ENCODE data around the gene PGBD5.
A peak's percentile ranks its signal among the peaks of the same experiment; 100 is the strongest.

PGBD5 gene

DNA sequence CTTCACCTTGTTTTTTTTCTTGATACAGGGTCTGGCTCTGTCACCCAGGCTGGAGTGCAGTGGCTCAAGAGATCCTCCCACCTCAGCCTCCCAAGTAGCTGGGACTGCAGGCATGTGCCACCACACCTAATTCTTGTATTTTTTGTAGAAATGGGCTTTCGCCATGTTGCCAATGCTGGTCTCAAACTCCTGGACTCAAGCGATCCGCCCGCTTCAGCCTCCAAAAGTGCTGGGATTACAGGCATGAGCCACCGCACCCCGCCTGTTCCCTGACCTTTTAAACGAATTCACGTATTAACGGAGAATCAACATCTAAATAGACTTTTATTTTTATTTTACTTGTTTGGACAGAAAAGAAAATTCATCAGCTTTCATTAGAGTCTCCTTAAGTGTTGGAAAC lies 104.8 kb downstream of the PGBD5 start:
- no peak for DNase-seq

DNA sequence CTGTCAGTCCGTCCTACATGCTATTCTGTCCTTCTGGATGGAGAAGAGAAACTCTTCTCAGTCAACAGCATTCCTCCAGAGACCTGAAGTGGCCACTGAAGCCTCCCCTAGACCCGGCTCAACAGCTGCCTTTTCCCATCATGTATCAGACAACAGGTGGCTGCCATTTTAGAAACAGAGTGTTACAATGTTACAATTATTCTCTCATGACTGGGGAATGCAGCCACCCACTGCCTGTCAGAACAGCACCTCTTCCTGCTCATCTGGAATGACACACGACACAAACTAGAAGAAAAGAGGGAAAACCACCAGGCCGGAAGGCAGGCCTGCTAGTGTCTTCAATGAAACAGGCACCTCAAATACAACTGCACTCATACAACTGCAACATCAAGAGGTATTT lies 105.3 kb downstream of the PGBD5 start:
- DNase-seq, result no peak

GRCh38 chr1:230319014-230319747 lies 107.0 kb downstream of the PGBD5 start:
- no peak for DNase-seq

GRCh38 chr1:230317823-230318819 lies 108.0 kb downstream of the PGBD5 start:
- no peak for DNase-seq

DNA sequence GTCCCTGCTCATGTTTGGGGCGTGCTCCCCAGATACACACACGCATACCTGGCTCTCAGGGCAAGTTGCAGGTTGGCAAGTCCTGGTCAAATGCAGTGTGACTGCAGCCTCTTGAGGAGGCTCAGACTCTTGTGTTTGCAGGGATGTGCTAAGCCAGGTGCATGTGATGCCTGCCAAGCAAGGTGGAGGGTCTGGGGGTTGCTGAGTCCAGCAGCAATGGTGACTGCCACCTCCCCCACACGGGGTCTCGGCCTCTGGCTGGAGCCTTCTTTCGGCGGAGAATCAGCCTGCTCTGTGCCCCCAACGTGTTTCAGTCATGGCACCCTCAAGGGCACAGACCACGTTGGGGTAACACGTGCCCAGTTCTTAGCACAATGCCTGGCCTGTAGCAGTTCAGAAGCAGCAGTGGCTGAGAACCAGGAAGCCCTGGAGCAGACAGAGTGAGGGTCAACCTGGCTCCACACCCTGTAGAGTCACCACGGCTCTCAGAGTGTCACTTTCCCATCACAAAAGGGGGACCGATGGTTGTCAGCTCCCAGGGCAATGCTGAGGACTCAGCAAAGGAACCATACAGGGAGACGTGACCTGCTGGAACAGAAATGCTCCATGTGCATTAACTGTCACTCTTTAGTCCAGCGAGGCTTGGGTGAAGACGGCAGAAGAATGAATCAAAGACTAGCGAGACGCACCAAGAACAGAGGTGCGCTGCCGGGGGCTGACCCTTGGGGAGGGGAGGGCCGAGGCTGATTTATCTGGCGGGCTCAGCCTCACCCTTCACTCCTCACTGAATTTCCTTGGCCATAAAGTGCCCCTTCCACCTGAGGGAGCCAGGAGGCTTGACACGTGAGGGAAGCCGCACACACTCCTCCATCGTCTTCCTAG lies 109.0 kb downstream of the PGBD5 start:
- no peak for DNase-seq

DNA sequence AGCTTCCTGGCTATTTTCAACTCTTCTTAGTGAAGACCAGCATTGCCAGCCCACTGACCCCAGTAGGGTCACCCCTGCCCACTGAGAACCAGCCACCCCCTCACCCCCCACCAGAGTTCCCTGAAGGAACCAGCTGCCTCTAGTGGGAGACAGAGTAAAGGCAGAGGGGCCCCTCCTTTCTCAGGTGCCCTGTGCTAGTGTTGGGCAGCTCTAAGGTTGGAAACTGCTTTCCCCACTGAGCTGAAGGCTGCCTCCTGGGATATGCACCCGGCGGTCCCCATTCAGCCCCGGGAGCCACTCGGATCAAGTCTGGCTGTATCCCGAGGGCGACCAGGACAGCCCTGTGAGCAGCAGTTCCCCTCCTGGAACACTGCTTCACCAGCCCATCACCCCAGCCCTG lies 111.0 kb downstream of the PGBD5 start:
- DNase-seq, result no peak

- DNase-seq, result no peak
These were observed 112.0 kb downstream of the PGBD5 start for GRCh38 chr1:230314142-230314470.

DNA sequence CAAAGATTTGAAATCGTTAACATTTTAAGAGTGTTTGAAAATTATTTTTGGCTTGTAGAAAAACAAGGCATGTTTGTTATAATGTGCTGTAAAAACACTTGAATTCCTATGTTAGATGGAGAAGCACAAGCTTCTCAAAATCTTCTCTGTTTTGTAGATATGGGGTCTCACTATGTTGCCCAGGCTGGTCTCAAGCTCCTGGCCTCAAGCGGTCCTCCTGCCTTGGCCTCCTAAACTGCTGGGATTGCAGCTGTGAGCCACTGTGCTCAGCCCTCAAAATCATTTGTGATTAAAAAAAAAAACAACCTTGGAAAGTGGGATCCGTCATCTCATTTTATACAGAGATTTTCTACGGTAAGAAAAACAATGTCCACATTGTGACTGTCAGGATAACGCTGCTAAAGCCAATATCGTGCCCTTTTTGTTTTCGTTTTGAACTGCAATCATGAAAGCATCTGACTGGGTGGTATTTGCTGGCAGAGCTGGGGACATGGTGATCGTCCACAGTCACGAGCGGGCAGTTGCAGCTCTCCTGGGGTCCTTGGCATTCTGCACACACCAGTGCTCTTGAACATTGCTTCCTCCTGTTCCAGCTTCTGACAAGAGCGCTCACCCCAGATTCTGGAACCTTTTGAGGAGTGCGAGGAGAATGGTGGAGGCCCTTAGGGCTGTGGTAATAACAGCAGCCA lies 112.5 kb downstream of the PGBD5 start:
- DNase-seq, result no peak

- DNase-seq, result no peak
These were observed 113.5 kb downstream of the PGBD5 start for GRCh38 chr1:230312676-230313075.

- peak; percentile 32 for DNase-seq
These were observed 115.6 kb downstream of the PGBD5 start for GRCh38 chr1:230310381-230311163.

DNA sequence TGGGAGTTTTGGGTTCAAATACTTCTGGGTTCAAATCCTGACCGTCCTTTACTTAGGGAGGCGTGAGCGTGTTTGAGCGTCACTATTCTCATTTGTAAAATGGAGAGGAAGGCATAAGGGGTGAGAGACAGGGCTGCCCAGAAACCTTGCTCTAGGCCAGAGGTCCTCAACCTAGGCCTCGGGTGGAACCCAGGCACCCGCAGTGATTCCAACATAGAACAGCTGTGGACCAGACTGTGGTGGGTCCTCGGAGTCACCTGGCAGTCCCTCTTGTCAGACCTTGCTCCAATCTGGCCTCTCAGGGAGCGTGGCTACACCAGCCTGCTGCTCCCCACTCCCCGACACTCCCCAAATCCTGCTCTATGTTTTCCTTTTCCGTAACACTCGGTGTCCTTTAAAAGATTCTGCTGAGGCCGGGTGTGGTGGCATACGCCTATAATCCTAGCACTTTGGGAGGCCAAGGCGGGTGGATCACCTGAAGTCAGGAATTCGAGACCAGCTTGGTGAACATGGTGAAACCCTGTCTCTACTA lies 116.4 kb downstream of the PGBD5 start:
- no peak for DNase-seq

GRCh38 chr1:230308821-230309220 lies 117.3 kb downstream of the PGBD5 start:
- DNase-seq, result no peak

GRCh38 chr1:230308039-230308438 lies 118.1 kb downstream of the PGBD5 start:
- no peak for DNase-seq

DNA sequence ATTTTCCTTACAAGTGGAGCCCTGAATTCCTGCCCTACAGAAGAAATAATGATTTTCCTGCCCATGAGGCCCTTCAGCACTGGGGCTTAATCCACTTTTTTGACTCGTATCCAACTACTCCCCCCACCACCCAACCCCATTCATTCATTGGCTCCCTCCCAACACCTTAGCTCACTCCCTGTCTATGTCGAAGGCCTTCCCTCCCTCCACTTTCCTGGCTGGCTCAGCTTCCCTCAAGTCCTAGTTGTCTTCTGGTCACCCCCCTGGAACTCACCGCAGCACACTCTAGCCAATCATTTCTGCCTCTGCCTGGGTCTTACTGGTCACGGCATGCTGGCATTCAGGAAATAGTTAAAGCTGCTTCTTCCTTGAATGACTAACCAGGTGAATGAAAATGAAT lies 118.9 kb downstream of the PGBD5 start:
- no peak for DNase-seq

DNA sequence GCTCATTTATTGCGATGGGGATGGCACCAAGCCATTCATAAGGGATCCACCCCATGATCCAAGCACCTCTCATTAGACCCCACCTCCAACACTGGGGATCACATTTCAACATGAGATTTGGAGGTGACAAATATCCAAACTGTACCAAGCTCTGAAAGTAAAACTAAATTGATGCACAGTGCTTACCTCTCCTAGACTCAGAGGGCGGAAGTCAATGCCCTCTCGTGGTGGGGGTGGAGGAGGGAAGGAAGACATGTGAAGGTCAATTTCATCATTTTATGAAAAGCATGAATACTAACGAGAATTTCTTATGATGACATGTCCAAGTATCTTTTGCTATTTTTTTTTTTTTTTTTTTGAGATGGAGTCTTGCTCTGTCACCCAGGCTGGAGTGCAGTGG lies 120.0 kb downstream of the PGBD5 start:
- DNase-seq, result no peak

GRCh38 chr1:230303822-230304221 lies 122.3 kb downstream of the PGBD5 start:
- no peak for DNase-seq

GRCh38 chr1:230303069-230303468 lies 123.1 kb downstream of the PGBD5 start:
- no peak for DNase-seq

- DNase-seq, result no peak
These were observed 124.3 kb downstream of the PGBD5 start for GRCh38 chr1:230301822-230302221.

DNA sequence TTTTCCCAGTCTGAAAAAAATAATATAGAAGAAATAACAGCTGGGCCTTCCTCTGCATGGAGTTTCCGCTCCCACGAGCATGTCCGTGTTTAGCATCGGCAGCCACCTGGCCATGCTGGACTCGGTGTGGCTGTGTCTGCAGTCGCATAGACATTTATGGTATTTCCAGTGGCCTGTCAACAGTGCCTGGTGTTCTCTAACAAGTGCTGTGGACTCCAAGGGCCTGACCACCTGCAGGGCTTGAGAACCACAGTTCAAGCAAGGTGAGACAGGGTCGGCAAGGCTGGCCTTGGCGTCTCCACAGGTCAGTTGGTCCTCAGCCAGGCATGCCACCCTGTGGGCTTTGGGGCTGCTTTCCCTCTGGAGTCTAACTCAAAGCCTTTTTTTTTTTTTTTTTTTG lies 124.8 kb downstream of the PGBD5 start:
- DNase-seq, result peak; percentile 38

DNA sequence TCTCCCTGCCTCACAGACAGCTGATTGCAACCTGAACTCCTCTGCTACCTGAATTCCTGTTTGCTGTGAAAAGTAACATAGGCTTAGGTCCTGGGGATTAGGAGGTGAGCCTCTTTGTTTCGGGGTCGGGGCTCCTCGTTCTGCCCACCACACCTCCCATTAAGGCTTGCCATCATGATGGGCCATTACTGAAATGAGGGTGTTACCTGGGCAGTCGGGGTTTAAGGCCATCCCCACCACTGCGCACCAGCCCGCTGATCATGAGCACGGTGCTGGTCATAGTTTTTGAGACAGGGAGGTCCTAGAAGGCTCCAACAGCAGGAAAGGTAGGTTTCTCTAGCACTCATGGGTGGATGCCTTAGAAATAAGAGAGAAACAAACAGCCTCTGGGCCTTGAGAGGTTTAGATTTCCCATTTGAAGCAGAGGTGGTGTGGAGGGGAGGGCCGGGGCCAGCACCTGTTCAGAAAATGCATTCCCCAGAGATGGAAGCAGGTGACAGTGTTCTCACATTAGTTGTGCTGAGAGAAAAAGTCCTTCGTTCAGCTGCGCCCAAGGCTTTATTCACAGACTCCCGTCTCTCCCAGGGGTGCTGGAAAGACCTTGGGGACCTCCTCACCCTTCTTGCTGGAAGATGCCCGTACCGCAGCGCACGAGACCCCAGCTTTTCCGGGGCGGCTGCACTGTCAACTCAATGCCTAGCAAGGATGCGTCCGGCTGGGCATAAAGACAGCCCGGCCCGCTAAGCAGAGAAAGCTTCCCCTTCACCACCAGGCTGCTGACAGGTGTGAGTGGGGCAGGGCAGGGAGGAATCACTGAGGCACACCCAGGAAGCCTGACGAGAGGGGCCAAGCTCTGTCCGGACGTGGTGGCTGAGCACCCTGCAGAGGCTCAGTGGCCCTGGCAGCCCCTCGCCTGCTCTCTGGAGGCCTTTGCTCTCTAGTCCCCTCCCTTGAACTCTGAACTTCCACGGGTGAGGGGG lies 125.5 kb downstream of the PGBD5 start:
- no peak for DNase-seq

All from NCI-H1694 (cell line).